ENCODE measurements around the gene LRRC58.
"Not testable (repeated sequence)": the region's sequence is repeated elsewhere in the genome, so short reads cannot be mapped to it uniquely, and the experiment has no call there.

LRRC58 gene

GRCh38 chr3:120348991-120349854 lies at the start of gene LRRC58:
Gene LRRC58, minus strand, starts transcription at chr3:120349354. Its CDS starts 111 bp downstream, at chr3:120349243.
- DNase-seq, result peak; percentile 59

GRCh38 chr3:120396469-120396868 lies 47.3 kb upstream of the LRRC58 start:
- no peak for DNase-seq

- no peak for DNase-seq
Measured at GRCh38 chr3:120394347-120394746, 45.2 kb upstream of the LRRC58 start.

GRCh38 chr3:120393761-120394160 lies 44.6 kb upstream of the LRRC58 start:
- no peak for DNase-seq

GRCh38 chr3:120393243-120393642 lies 44.1 kb upstream of the LRRC58 start:
- no peak for DNase-seq

GRCh38 chr3:120382941-120383447 lies 33.8 kb upstream of the LRRC58 start:
- no peak for DNase-seq

GRCh38 chr3:120381503-120381902 lies 32.3 kb upstream of the LRRC58 start:
- DNase-seq, result no peak

GRCh38 chr3:120377948-120378347 lies 28.8 kb upstream of the LRRC58 start:
- not testable (repeated sequence) for DNase-seq

GRCh38 chr3:120370463-120370862 lies 21.3 kb upstream of the LRRC58 start:
- no peak for DNase-seq

- DNase-seq, result peak; percentile 61
Measured at GRCh38 chr3:120369037-120369467, 19.9 kb upstream of the LRRC58 start.

- DNase-seq, result no peak
Measured at GRCh38 chr3:120368172-120368571, 19.0 kb upstream of the LRRC58 start.

GRCh38 chr3:120364821-120365220 lies 15.7 kb upstream of the LRRC58 start:
- peak; percentile 56 for DNase-seq

GRCh38 chr3:120364101-120364500 lies 14.9 kb upstream of the LRRC58 start:
- no peak for DNase-seq

GRCh38 chr3:120357807-120358206 lies 8.7 kb upstream of the LRRC58 start:
- no peak for DNase-seq

GRCh38 chr3:120355486-120355885 lies 6.3 kb upstream of the LRRC58 start:
- DNase-seq, result no peak

GRCh38 chr3:120353463-120353862 lies 4.3 kb upstream of the LRRC58 start:
- DNase-seq, result no peak

GRCh38 chr3:120352017-120352416 lies 2.9 kb upstream of the LRRC58 start:
- DNase-seq, result no peak

GRCh38 chr3:120350401-120350941 lies 1.3 kb upstream of the LRRC58 start:
- peak; percentile 9 for DNase-seq

- DNase-seq, result no peak
Measured at GRCh38 chr3:120349855-120350125, 636 bp upstream of the LRRC58 start.

GRCh38 chr3:120348065-120348990 lies 826 bp downstream of the LRRC58 start:
- DNase-seq, result peak; percentile 57

- no peak for DNase-seq
Measured at GRCh38 chr3:120344349-120344748, 4.8 kb downstream of the LRRC58 start.

- no peak for DNase-seq
Measured at GRCh38 chr3:120341658-120342346, 7.4 kb downstream of the LRRC58 start.

- DNase-seq, result no peak
Measured at GRCh38 chr3:120339362-120339761, 9.8 kb downstream of the LRRC58 start.
